HEK293 (cell line): Measurements from ENCODE around the gene BACH1.

Source experiments
- REST ChIP-seq: fragments of 450-650 bp; formaldehyde crosslinking; IDR thresholded peaks from 2 replicates; pipeline ENCODE4 v1.5.1; 2016; ENCODE audit warnings: missing biosample characterization, missing genetic modification characterization
- ZBTB10 ChIP-seq: fragments of 450-650 bp; formaldehyde crosslinking; IDR thresholded peaks from 2 replicates; pipeline ENCODE4 v1.5.1; 2016; ENCODE audit warnings: missing biosample characterization, missing genetic modification characterization
- ZNF302 ChIP-seq: fragments of 450-650 bp; formaldehyde crosslinking; IDR thresholded peaks from 2 replicates; pipeline ENCODE4 v1.5.1; 2016; ENCODE audit warnings: missing biosample characterization, missing genetic modification characterization, low read depth
- ZNF558 ChIP-seq: fragments of 450-650 bp; formaldehyde crosslinking; IDR thresholded peaks from 2 replicates; pipeline ENCODE4 v1.5.1; 2016; ENCODE audit warnings: missing biosample characterization, missing genetic modification characterization
- ZNF561 ChIP-seq: fragments of 450-650 bp; IDR thresholded peaks from 2 replicates; pipeline ENCODE4 v1.5.1; 2018; ENCODE audit warnings: missing biosample characterization, missing genetic modification characterization, borderline replicate concordance
- ZNF600 ChIP-seq: fragments of 450-650 bp; formaldehyde crosslinking; IDR thresholded peaks from 2 replicates; pipeline ENCODE4 v1.5.1; 2016; ENCODE audit warnings: missing biosample characterization, missing genetic modification characterization
- ZNF776 ChIP-seq: fragments of 450-650 bp; formaldehyde crosslinking; IDR thresholded peaks from 2 replicates; pipeline ENCODE4 v1.5.0; 2017; ENCODE audit warnings: missing biosample characterization, missing genetic modification characterization, borderline replicate concordance
- ZNF792 ChIP-seq: fragments of 450-650 bp; formaldehyde crosslinking; IDR thresholded peaks from 2 replicates; pipeline ENCODE4 v1.5.1; 2016; ENCODE audit warnings: missing biosample characterization, missing genetic modification characterization
- TF ChIP-seq, protein P1 (sequence below): fragments of 450-650 bp; formaldehyde crosslinking; IDR thresholded peaks from 2 replicates; pipeline ENCODE4 v1.5.1; 2016; ENCODE audit warnings: missing biosample characterization, missing genetic modification characterization

GRCh38 chr21:29256126-29256910 lies 42.4 kb upstream of the BACH1 start:
- TF ChIP-seq ZNF792 (tag by site-specific recombination) (no peak), REST (tag by site-specific recombination) (no peak), ZNF561 (tag by site-specific recombination) (no peak), ZNF776 (no peak), ZBTB10 (no peak), ZNF600 (no peak), ZNF558 (tag by site-specific recombination) (no peak), ZNF302 (no peak)
- TF ChIP-seq, protein P1, sequence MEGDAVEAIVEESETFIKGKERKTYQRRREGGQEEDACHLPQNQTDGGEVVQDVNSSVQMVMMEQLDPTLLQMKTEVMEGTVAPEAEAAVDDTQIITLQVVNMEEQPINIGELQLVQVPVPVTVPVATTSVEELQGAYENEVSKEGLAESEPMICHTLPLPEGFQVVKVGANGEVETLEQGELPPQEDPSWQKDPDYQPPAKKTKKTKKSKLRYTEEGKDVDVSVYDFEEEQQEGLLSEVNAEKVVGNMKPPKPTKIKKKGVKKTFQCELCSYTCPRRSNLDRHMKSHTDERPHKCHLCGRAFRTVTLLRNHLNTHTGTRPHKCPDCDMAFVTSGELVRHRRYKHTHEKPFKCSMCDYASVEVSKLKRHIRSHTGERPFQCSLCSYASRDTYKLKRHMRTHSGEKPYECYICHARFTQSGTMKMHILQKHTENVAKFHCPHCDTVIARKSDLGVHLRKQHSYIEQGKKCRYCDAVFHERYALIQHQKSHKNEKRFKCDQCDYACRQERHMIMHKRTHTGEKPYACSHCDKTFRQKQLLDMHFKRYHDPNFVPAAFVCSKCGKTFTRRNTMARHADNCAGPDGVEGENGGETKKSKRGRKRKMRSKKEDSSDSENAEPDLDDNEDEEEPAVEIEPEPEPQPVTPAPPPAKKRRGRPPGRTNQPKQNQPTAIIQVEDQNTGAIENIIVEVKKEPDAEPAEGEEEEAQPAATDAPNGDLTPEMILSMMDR (tag by site-specific recombination): no peak
